Brain microvascular endothelial cell (primary cell): ENCODE results near the gene TRABD.
"Not testable (repeated sequence)": the region's sequence is repeated elsewhere in the genome, so short reads cannot be mapped to it uniquely, and the experiment has no call there.

Experiments
- DNase-seq: peaks from one replicate; pipeline ENCODE4 v3.0.0-alpha.2; 2020
- H3K27ac ChIP-seq: fragments of 250-450 bp; sonication (Bioruptor Pico); 2 replicates; pipeline ENCODE4 v1.5.1; 2020; ENCODE audit warnings: mild to moderate bottlenecking, moderate library complexity
- H3K27me3 ChIP-seq: fragments of 250-450 bp; sonication (Bioruptor Pico); replicated peaks from 2 replicates; pipeline ENCODE4 v1.5.1; 2020; ENCODE audit warnings: mild to moderate bottlenecking
- H3K36me3 ChIP-seq: fragments of 250-450 bp; sonication (Bioruptor Pico); replicated peaks from 2 replicates; pipeline ENCODE4 v1.5.1; 2020; ENCODE audit warnings: mild to moderate bottlenecking
- H3K4me3 ChIP-seq: 2 replicates; pipeline ENCODE4 v1.5.1; 2011; ENCODE audit warnings: low read depth, mild to moderate bottlenecking, control low read depth, low read length, moderate library complexity
- CTCF ChIP-seq: IDR thresholded peaks from 2 replicates; pipeline ENCODE4 v1.5.1; 2011; ENCODE audit warnings: low read depth, mild to moderate bottlenecking, moderate library complexity, low read length, control low read depth, inconsistent platforms; ENCODE audit errors: missing control alignments
- in situ Hi-C: cut with HindIII; loops from 2 replicates; pipeline ENCODE4 v1.10.0; 2017; ENCODE audit warnings: low sequenced_read_pairs, low pct_ligation_motif_present

TRABD gene

DNA sequence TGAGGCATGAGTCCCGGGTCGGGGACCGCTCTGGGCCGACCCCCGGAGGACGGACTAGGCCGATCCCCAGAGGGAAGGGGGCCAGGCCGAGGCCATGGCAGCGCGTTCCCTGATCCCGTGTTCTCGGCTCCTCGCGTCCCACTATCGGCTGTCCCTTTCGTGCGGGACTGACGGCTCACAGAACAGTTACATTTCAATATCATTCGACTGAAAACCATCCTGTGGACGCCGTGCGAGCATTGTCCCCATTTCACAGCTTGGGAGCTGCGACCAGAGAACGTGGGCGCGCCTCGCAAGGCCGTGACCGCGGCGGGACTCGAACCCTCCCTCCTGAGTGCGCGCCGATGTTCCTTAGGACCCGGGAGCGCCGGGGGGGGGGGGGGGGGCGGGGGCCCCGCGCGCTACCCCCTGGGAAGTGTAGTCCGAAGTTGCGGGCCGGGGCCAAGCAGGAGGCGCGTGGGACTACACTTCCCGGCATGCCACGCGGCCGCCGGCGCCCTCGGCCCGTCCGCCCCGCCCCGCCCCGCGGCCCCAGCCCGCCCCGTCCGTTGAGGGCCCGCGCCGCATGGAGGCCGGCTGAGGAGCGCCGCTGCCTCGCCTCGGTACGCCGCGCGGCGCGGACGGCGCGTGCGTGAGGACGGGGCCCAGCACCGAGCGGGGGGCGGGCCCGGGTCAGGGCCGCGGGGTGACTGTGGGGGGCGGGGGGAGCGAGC lies at the start of gene TRABD:
Gene TRABD, plus strand, starts transcription at position 539 of the 713 bp plus-strand sequence. CDS start 7,148 bp downstream, outside the sequence.
- in situ Hi-C loops: no loop called here
- TF ChIP-seq CTCF: no peak
- H3K4me3 ChIP-seq: peak within 1 kb of the TSS; percentile 67
- no peaks in the 10 kb centered on the region for H3K27me3 ChIP-seq
- H3K27ac ChIP-seq: no peak within 1 kb of the TSS
- DNase-seq: peak; percentile 69
- H3K36me3 ChIP-seq: peaks cover 2% of the 10 kb centered on the region

DNA sequence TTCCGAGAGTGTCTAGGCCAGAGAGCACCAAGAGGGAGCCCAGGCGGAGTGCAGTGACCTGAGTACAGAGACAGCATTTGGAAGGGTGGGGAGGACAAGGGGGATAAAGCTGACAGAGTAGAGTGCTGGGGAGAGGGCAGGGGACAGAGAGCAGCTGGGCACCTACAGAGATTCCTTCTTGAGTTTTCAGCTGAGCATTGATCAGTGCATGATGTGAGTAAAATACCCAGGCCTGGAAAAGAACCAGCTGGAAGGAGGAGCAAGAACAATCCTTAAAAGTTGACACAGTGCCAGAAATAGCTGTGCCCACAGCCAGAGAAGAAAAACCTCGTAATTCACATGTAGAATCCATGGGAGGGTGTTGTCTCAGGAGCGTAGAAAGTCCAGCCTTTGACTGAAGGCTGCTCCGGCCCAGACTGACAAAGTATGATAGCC lies 49.1 kb upstream of the TRABD start:
- Histone ChIP-seq H3K36me3 (no peaks in the 10 kb centered on the region), H3K4me3 (no peak overlapping the region), H3K27ac (no peak overlapping the region), H3K27me3 (no peaks in the 10 kb centered on the region)
- in situ Hi-C loops: no loop called here
- no peak for DNase-seq
- TF ChIP-seq CTCF: no peak

DNA sequence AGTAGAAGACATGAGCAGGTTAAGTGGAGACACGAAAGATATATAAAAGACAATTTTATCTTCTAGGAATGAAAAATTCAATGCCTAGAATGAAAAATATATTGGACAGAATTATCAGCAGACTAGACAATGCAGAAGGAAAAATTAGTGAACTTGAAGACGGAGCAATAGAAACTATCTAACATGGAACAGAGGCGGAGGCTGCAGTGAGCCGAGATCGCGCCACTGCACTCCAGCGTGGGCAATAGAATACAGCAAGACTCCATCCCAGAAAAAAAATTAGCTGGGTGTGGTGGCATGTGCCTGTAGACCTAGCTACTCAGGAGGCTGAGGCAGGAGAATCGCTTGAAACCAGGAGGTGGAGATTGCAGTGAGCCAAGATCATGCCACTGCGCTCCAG lies 48.4 kb upstream of the TRABD start:
- DNase-seq, H3K4me3 ChIP-seq, H3K27ac ChIP-seq, H3K27me3 ChIP-seq, H3K36me3 ChIP-seq, in situ Hi-C loops: not testable (repeated sequence)

DNA sequence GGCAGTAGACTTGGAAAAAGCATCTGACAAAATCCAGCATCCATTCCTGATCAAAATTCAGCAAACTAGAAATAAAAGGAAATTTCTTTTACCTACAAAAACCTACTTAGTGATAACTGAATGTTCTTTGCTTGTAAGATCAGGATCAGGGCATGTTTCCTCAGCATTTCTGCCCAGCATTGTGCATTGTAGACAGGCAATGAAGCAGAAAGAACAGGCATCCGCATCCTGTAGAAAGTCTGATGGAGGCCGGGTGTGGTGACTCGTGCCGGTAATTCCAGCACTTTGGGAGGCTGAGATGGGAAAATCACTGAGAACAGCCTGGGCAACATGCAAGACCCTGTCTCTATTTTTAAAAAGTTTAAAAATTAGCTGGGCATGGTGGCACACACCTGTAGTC lies 47.7 kb upstream of the TRABD start:
- H3K27ac ChIP-seq: no peak overlapping the region
- H3K36me3 ChIP-seq: no peaks in the 10 kb centered on the region
- in situ Hi-C loops: no loop called here
- TF ChIP-seq CTCF: no peak
- peaks cover 3% of the 10 kb centered on the region for H3K27me3 ChIP-seq
- H3K4me3 ChIP-seq: no peak overlapping the region
- no peak for DNase-seq

GRCh38 chr22:50138988-50139387 lies 46.7 kb upstream of the TRABD start:
- no peak overlapping the region for H3K4me3 ChIP-seq
- DNase-seq: no peak
- H3K27me3 ChIP-seq: peaks cover 3% of the 10 kb centered on the region
- in situ Hi-C loops: no loop called here
- no peaks in the 10 kb centered on the region for H3K36me3 ChIP-seq
- no peak overlapping the region for H3K27ac ChIP-seq
- no peak for TF ChIP-seq CTCF

- in situ Hi-C loops: no loop called here
- no peak for DNase-seq
Measured at GRCh38 chr22:50139843-50140415, 45.8 kb upstream of the TRABD start.

More at GRCh38 chr22:50139843-50140415, 45.8 kb upstream of the TRABD start:
- TF ChIP-seq CTCF: no peak
- H3K36me3 ChIP-seq: no peaks in the 10 kb centered on the region
- peaks cover 3% of the 10 kb centered on the region for H3K27me3 ChIP-seq
- H3K27ac ChIP-seq: no peak overlapping the region
- H3K4me3 ChIP-seq: no peak overlapping the region
